ENCODE results near the gene ZNF654. TPM values are rescaled to one million over a fixed set of nuclear protein-coding genes. Genes with fewer than 3 reads are reported as not detected.

ZNF654 gene
- total RNA-seq, 1 experiment from 2014 or later = 6.8 TPM

DNA sequence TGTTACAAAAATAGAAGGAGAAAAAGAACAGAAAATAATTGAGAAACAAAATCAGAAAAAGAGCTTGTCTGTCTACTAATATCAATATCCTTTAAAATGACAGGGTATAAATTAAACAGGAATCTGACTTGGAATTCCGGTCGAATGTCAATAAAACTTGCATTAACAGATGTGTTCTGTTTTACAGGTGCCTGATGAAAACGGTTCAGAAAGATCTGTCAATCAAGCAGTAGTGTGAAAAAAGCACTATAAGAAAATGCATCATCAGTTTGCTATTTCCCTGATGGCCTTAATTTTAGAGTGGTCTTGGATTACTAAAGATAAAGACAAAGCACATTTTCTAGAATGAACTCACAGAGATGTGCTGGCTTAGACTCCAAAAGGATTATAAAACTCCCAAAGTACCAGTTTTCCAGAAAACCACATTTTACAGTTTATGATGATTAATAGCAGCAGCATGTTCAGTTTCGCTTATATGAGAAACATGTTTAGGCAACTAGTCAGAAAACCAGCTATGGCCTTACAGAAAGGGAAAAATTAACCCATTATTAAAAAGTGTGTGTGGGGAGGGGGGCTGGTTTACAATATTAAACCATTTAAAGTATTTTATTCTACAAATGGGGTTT lies 82.5 kb downstream of the ZNF654 start:
- no TSS peak for BruUV-seq (replicated peaks)
- H3K4me1 Mint-ChIP-seq (ENCODE audit: low read depth, unreplicated experiment) = no peaks in the 10 kb centered on the region
- H3K27ac Mint-ChIP-seq (ENCODE audit: unreplicated experiment) = no peak overlapping the region
- H3K4me3 Mint-ChIP-seq (ENCODE audit: unreplicated experiment) = no peak overlapping the region
- H3K9me3 ChIP-seq = no peaks in the 10 kb centered on the region
- peaks cover 10% of the 10 kb centered on the region for H3K36me3 Mint-ChIP-seq (ENCODE audit: insufficient read depth, unreplicated experiment)
- POLR2A ChIA-PET = no interaction called here
- intact Hi-C loops (cut with micrococcal nuclease; ENCODE audit: unreplicated experiment) = no loop called here
- no peak for DNase-seq
- TF ChIP-seq CTCF (IDR thresholded peaks at IDR 0.05; ENCODE audit: insufficient read depth in 1 of 2, low read depth in 1 of 2, low read length in 1 of 2, severe bottlenecking in 1 of 2, unreplicated experiment in 1 of 2) = no peak
- H3K27me3 ChIP-seq (replicated peaks; ENCODE audit: control insufficient read depth, insufficient read depth, low read length) = no peaks in the 10 kb centered on the region
- H3K36me3 ChIP-seq (ENCODE audit: control insufficient read depth, insufficient read depth, low read length) = no peaks in the 10 kb centered on the region
- H3K9me3 Mint-ChIP-seq (ENCODE audit: unreplicated experiment) = no peaks in the 10 kb centered on the region
- no peak overlapping the region for H3K4me3 ChIP-seq (ENCODE audit: low read depth, low read length)
- CTCF ChIA-PET = no interaction called here
- no peaks in the 10 kb centered on the region for H3K4me1 ChIP-seq
- no peaks in the 10 kb centered on the region for H3K27me3 Mint-ChIP-seq (ENCODE audit: insufficient read depth, unreplicated experiment)

- Histone ChIP-seq H3K4me3 (ENCODE audit: low read depth, low read length) (no peak overlapping the region), H3K9me3 (no peaks in the 10 kb centered on the region), H3K36me3 (ENCODE audit: control insufficient read depth, insufficient read depth, low read length) (no peaks in the 10 kb centered on the region), H3K4me1 (no peaks in the 10 kb centered on the region), H3K27me3 (replicated peaks; ENCODE audit: control insufficient read depth, insufficient read depth, low read length) (no peaks in the 10 kb centered on the region)
- H3K4me1 Mint-ChIP-seq (ENCODE audit: low read depth, unreplicated experiment) = no peaks in the 10 kb centered on the region
- H3K9me3 Mint-ChIP-seq (ENCODE audit: unreplicated experiment) = no peaks in the 10 kb centered on the region
- no peak overlapping the region for H3K4me3 Mint-ChIP-seq (ENCODE audit: unreplicated experiment)
- ChIA-PET POLR2A (no interaction called here), CTCF (no interaction called here)
- no peak overlapping the region for H3K27ac Mint-ChIP-seq (ENCODE audit: unreplicated experiment)
- TF ChIP-seq CTCF (IDR thresholded peaks at IDR 0.05; ENCODE audit: insufficient read depth in 1 of 2, low read depth in 1 of 2, low read length in 1 of 2, severe bottlenecking in 1 of 2, unreplicated experiment in 1 of 2) = no peak
- no peaks in the 10 kb centered on the region for H3K27me3 Mint-ChIP-seq (ENCODE audit: insufficient read depth, unreplicated experiment)
- peaks cover 10% of the 10 kb centered on the region for H3K36me3 Mint-ChIP-seq (ENCODE audit: insufficient read depth, unreplicated experiment)
- intact Hi-C loops (cut with micrococcal nuclease; ENCODE audit: unreplicated experiment) = no loop called here
- no TSS peak for BruUV-seq (replicated peaks)
- no peak for DNase-seq
Measured at GRCh38 chr3:88142094-88142624, 83.1 kb downstream of the ZNF654 start.

- intact Hi-C loops (cut with micrococcal nuclease; ENCODE audit: unreplicated experiment) = no loop called here
- peaks cover 14% of the 10 kb centered on the region for H3K36me3 Mint-ChIP-seq (ENCODE audit: insufficient read depth, unreplicated experiment)
- no peak for TF ChIP-seq CTCF (IDR thresholded peaks at IDR 0.05; ENCODE audit: insufficient read depth in 1 of 2, low read depth in 1 of 2, low read length in 1 of 2, severe bottlenecking in 1 of 2, unreplicated experiment in 1 of 2)
- Histone ChIP-seq H3K36me3 (ENCODE audit: control insufficient read depth, insufficient read depth, low read length) (no peaks in the 10 kb centered on the region), H3K27me3 (replicated peaks; ENCODE audit: control insufficient read depth, insufficient read depth, low read length) (no peaks in the 10 kb centered on the region), H3K4me1 (no peaks in the 10 kb centered on the region), H3K4me3 (ENCODE audit: low read depth, low read length) (no peak overlapping the region), H3K9me3 (no peaks in the 10 kb centered on the region)
- H3K4me3 Mint-ChIP-seq (ENCODE audit: unreplicated experiment) = no peak overlapping the region
- DNase-seq = no peak
- ChIA-PET CTCF (no interaction called here), POLR2A (no interaction called here)
- H3K4me1 Mint-ChIP-seq (ENCODE audit: low read depth, unreplicated experiment) = peaks cover 6% of the 10 kb centered on the region
- H3K9me3 Mint-ChIP-seq (ENCODE audit: unreplicated experiment) = no peaks in the 10 kb centered on the region
- no TSS peak for BruUV-seq (replicated peaks)
- H3K27me3 Mint-ChIP-seq (ENCODE audit: insufficient read depth, unreplicated experiment) = no peaks in the 10 kb centered on the region
- no peak overlapping the region for H3K27ac Mint-ChIP-seq (ENCODE audit: unreplicated experiment)
Measured at GRCh38 chr3:88147261-88147660, 88.2 kb downstream of the ZNF654 start.
